ENCODE results near the gene SARDH.

- TF ChIP-seq, protein P1, sequence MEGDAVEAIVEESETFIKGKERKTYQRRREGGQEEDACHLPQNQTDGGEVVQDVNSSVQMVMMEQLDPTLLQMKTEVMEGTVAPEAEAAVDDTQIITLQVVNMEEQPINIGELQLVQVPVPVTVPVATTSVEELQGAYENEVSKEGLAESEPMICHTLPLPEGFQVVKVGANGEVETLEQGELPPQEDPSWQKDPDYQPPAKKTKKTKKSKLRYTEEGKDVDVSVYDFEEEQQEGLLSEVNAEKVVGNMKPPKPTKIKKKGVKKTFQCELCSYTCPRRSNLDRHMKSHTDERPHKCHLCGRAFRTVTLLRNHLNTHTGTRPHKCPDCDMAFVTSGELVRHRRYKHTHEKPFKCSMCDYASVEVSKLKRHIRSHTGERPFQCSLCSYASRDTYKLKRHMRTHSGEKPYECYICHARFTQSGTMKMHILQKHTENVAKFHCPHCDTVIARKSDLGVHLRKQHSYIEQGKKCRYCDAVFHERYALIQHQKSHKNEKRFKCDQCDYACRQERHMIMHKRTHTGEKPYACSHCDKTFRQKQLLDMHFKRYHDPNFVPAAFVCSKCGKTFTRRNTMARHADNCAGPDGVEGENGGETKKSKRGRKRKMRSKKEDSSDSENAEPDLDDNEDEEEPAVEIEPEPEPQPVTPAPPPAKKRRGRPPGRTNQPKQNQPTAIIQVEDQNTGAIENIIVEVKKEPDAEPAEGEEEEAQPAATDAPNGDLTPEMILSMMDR (IDR thresholded peaks at IDR 0.05; ENCODE audit: extremely low read depth in 1 of 2, insufficient read depth in 1 of 2, low read depth in 1 of 2, low read length in 2 of 2) = no peak
- no peak for TF ChIP-seq POLR2AphosphoS5 (IDR thresholded peaks at IDR 0.05; ENCODE audit: insufficient read depth, low read depth, low read length)
- no peak for TF ChIP-seq POLR2A (IDR thresholded peaks at IDR 0.05; ENCODE audit: low read depth, low read length)
- TF ChIP-seq EZH2 (IDR thresholded peaks at IDR 0.05; ENCODE audit: borderline replicate concordance, low read depth, low read length, severe bottlenecking) = no peak
Measured at GRCh38 chr9:133689151-133689763, 48.9 kb downstream of the SARDH start.
